Suprapubic skin (tissue), 4 donors: ENCODE measurements around the gene TNFRSF1B.

Experiments
- CTCF ChIP-seq, 2 donors: fragments of 200-600 bp in 1 of 2; fragments of 450-650 bp in 1 of 2; sonication (generic) in 1 of 2; IDR thresholded peaks; one replicate each; pipeline ENCODE4 v1.5.1; 2016 to 2019; ENCODE audit warnings: antibody characterized with exemption in 2 of 2, mild to moderate bottlenecking in 1 of 2, moderate library complexity in 1 of 2
- POLR2A ChIP-seq, 2 donors: fragments of 450-650 bp; IDR thresholded peaks; one replicate each; pipeline ENCODE4 v1.6.1; 2017; ENCODE audit warnings: antibody characterized with exemption in 2 of 2, mild to moderate bottlenecking in 2 of 2, moderate library complexity in 2 of 2
- POLR2AphosphoS5 ChIP-seq, 3 donors: sonication (generic); formaldehyde crosslinking; IDR thresholded peaks; one replicate each; pipeline ENCODE4 v1.6.1; 2017; ENCODE audit warnings: antibody characterized with exemption in 3 of 3

DNA sequence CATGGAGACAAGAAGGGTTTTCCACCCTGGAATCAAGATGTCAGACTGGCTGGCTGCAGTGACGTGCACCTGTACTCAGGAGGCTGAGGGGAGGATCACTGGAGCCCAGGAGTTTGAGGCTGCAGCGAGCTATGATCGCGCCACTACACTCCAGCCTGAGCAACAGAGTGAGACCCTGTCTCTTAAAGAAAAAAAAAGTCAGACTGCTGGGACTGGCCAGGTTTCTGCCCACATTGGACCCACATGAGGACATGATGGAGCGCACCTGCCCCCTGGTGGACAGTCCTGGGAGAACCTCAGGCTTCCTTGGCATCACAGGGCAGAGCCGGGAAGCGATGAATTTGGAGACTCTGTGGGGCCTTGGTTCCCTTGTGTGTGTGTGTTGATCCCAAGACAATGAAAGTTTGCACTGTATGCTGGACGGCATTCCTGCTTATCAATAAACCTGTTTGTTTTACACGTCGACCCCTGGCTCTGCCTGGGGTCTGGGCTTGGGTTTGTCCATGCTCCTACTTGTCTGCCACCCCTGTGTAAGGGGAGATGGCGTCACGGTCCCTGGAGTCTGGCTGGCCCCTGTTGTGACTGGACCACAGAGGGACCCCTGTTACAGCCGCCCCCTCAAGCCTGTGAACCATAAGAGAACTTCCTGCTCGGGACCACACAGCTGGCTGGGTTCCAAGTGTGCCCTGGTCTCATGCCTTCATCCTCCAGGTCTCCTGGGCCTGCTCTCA lies 42.1 kb downstream of the TNFRSF1B start:
- TF ChIP-seq POLR2A (IDR thresholded peaks at IDR 0.05) (no peak), POLR2AphosphoS5 (IDR thresholded peaks at IDR 0.05) (no peak), CTCF (IDR thresholded peaks at IDR 0.05) (peak; percentile 88 to 97)
